CD4-positive, alpha-beta T cell (primary cell): ENCODE measurements around the gene ZC3H4. TPM values are rescaled to one million over a fixed set of nuclear protein-coding genes. Genes with fewer than 3 reads are reported as not detected.
A peak's percentile ranks its signal among the peaks of the same experiment; 100 is the strongest.

ENCODE experiments used
- ATAC-seq: fragments of 200-7000 bp; cut with Tn5 transposase; one replicate; pipeline ENCODE4 v1.10.0; 2022; ENCODE audit warnings: mild to moderate bottlenecking; ENCODE audit not compliant: poor library complexity
- CTCF ChIA-PET: fragments of 350-600 bp; sonication (Branson Sonifier 250); formaldehyde crosslinking; loops from one replicate; lab custom pipeline; 2021; ENCODE audit warnings: antibody characterized with exemption, inconsistent platforms; lab: Charles Lee
- POLR2A ChIA-PET: fragments of 350-600 bp; sonication (Branson Sonifier 250); formaldehyde crosslinking; loops from one replicate; lab custom pipeline; 2021; ENCODE audit warnings: antibody characterized with exemption, inconsistent platforms; lab: Charles Lee
- DNase-seq, 14 experiments: peaks; one replicate each; pipeline ENCODE4 v3.0.0-alpha.2; 2013 to 2020; ENCODE audit warnings: mixed read lengths in 2 of 14
- H3K27ac ChIP-seq, 2 donors: one replicate each; pipeline versions ENCODE4 v1.5.1 to v1.7.0; 2013; ENCODE audit warnings: low read length in 2 of 2, low read depth in 1 of 2, mild to moderate bottlenecking in 1 of 2
- H3K27me3 ChIP-seq, 2 experiments: 1 replicate in 1 of 2; 2 replicates in 1 of 2; pipeline versions ENCODE4 v1.6.1 to v1.7.0; 2013; ENCODE audit warnings: low read length in 2 of 2, control low read depth in 1 of 2, mild to moderate bottlenecking in 1 of 2, moderate library complexity in 1 of 2; ENCODE audit not compliant: insufficient read depth in 2 of 2, control insufficient read depth in 1 of 2
- H3K36me3 ChIP-seq: one replicate; pipeline ENCODE4 v1.6.1; 2013; ENCODE audit warnings: low read length, control low read depth; ENCODE audit not compliant: insufficient read depth
- H3K4me1 ChIP-seq: one replicate; pipeline ENCODE4 v1.6.1; 2013; ENCODE audit warnings: low read length, control low read depth; ENCODE audit not compliant: insufficient read depth
- H3K4me3 ChIP-seq: one replicate; pipeline ENCODE4 v1.5.1; 2013; ENCODE audit warnings: mild to moderate bottlenecking, low read length, moderate library complexity
- H3K9me3 ChIP-seq, 2 experiments: 1 replicate in 1 of 2; 2 replicates in 1 of 2; pipeline versions ENCODE4 v1.6.1 to v1.7.0; 2013; ENCODE audit warnings: low read length in 2 of 2, mild to moderate bottlenecking in 2 of 2, control low read depth in 1 of 2, moderate library complexity in 1 of 2; ENCODE audit not compliant: control insufficient read depth in 1 of 2, insufficient read depth in 1 of 2
- H3K27ac Mint-ChIP-seq: one replicate; pipeline ENCODE4 v1.8.0; 2020; ENCODE audit warnings: mixed read lengths
- H3K27me3 Mint-ChIP-seq: one replicate; pipeline ENCODE4 v1.8.0; 2021; ENCODE audit warnings: mixed read lengths
- H3K36me3 Mint-ChIP-seq: one replicate; pipeline ENCODE4 v1.8.0; 2021; ENCODE audit warnings: low read depth, mixed read lengths
- H3K4me1 Mint-ChIP-seq: one replicate; pipeline ENCODE4 v1.8.0; 2021; ENCODE audit warnings: low read depth, mixed read lengths
- H3K4me3 Mint-ChIP-seq: one replicate; pipeline ENCODE4 v1.8.0; 2020; ENCODE audit warnings: mild to moderate bottlenecking, mixed read lengths
- H3K9me3 Mint-ChIP-seq: one replicate; pipeline ENCODE4 v1.8.0; 2020; ENCODE audit warnings: mixed read lengths
- CTCF ChIP-seq: fragments of 200-600 bp; IDR thresholded peaks from one replicate; pipeline ENCODE4 v1.8.0; 2022; ENCODE audit warnings: antibody characterized with exemption, mild to moderate bottlenecking
- intact Hi-C, 2 experiments: fragments of 100-400 bp; cut with DNase I in 1 of 2; cut with micrococcal nuclease in 1 of 2; formaldehyde crosslinking; loops; one replicate each; pipeline versions ENCODE4 v1.15.1 to v1.9.0; 2023 to 2025; cut with DNase I, micrococcal nuclease
- total RNA-seq, 174 experiments: library from RNA in 2 of 174; stranded (reverse) in 2 of 174; gene quantifications; one replicate each; pipeline ENCODE4 v1.2.3 and lab custom pipeline; 2021 to 2026

Gene ZC3H4
- total RNA-seq, 2 experiments from 2014 or later: 39.4 to 43.7 TPM

- ChIA-PET CTCF (interaction anchor here (0.6 to 6.0 kb wide), 8 partner anchors 10 to 100 kb away, joined by 3 to 67 read pairs (median 6); partner anchors contain the start of gene SAE1), POLR2A (interaction anchor here (0.6 to 2.3 kb wide), 6 partner anchors 11 to 128 kb away, joined by 4 to 35 read pairs (median 17); partner anchors contain the start of genes INAFM1, SAE1 and ZC3H4)
- Mint-ChIP-seq H3K9me3 (no peaks in the 10 kb centered on the region), H3K27ac (peak overlapping the region; percentile 77), H3K27me3 (no peaks in the 10 kb centered on the region), H3K4me1 (peaks cover 55% of the 10 kb centered on the region), H3K36me3 (peaks cover 65% of the 10 kb centered on the region), H3K4me3 (no peak overlapping the region)
- TF ChIP-seq CTCF: no peak
- Histone ChIP-seq H3K36me3 (peaks cover 40% of the 10 kb centered on the region), H3K27me3 (no peaks in the 10 kb centered on the region), H3K4me3 (no peak overlapping the region), H3K9me3 (no peaks in the 10 kb centered on the region), H3K4me1 (peaks cover 52% of the 10 kb centered on the region), H3K27ac (peak overlapping the region; percentile 47 to 61)
- ATAC-seq (no peak), DNase-seq (no peak)
- intact Hi-C loops: loop anchor here (1.0 to 5.0 kb wide), 4 partner anchors 16 to 245 kb away; partner anchors contain the start of gene SAE1 (in 1 of the 2)
Observed at GRCh38 chr19:47146920-47147319, 33.3 kb upstream of the ZC3H4 start.

GRCh38 chr19:47145639-47146486 is 32.3 kb upstream of the ZC3H4 start:
- peaks cover 54% of the 10 kb centered on the region for H3K36me3 Mint-ChIP-seq
- H3K27me3 Mint-ChIP-seq: no peaks in the 10 kb centered on the region
- ChIA-PET POLR2A (interaction anchor here (0.6 to 2.3 kb wide), 19 partner anchors 12 to 129 kb away, joined by 3 to 35 read pairs (median 6); partner anchors contain the start of genes CCDC9, INAFM1, SAE1 and ZC3H4), CTCF (interaction anchor here (0.6 to 6.0 kb wide), 15 partner anchors 9 to 203 kb away, joined by 3 to 67 read pairs (median 5); partner anchors contain the start of gene SAE1)
- H3K36me3 ChIP-seq: peaks cover 32% of the 10 kb centered on the region
- H3K9me3 Mint-ChIP-seq: no peaks in the 10 kb centered on the region
- H3K4me1 ChIP-seq: peaks cover 52% of the 10 kb centered on the region
- H3K4me3 ChIP-seq: no peak overlapping the region
- peak overlapping the region; percentile 77 for H3K27ac Mint-ChIP-seq
- ATAC-seq (peak; percentile 96), DNase-seq (peak in 4 of 14 experiments; percentile 23 to 82 (median 76))
- H3K27ac ChIP-seq: peak overlapping the region; percentile 47 to 61
- no peaks in the 10 kb centered on the region for H3K9me3 ChIP-seq
- peak overlapping the region; percentile 63 for H3K4me3 Mint-ChIP-seq
- TF ChIP-seq CTCF: no peak
- intact Hi-C loops: loop anchor here (1.0 to 5.0 kb wide), 4 partner anchors 15 to 246 kb away; partner anchors contain the start of gene SAE1 (in 2 of the 2)
- peaks cover 60% of the 10 kb centered on the region for H3K4me1 Mint-ChIP-seq
- H3K27me3 ChIP-seq: no peaks in the 10 kb centered on the region

GRCh38 chr19:47144630-47145029 is 31.1 kb upstream of the ZC3H4 start:
- ChIA-PET CTCF (interaction anchor here (2.3 to 3.5 kb wide), 3 partner anchors 10 to 66 kb away, joined by 5 to 21 read pairs (median 17); partner anchors contain the start of gene SAE1), POLR2A (interaction anchor here (1.2 to 2.0 kb wide), 6 partner anchors 31 to 130 kb away, joined by 3 to 14 read pairs (median 6); partner anchors contain the start of genes INAFM1 and ZC3H4)
- Histone ChIP-seq H3K4me3 (no peak overlapping the region), H3K36me3 (peaks cover 23% of the 10 kb centered on the region), H3K4me1 (peaks cover 49% of the 10 kb centered on the region), H3K9me3 (no peaks in the 10 kb centered on the region), H3K27ac (no peak overlapping the region), H3K27me3 (no peaks in the 10 kb centered on the region)
- intact Hi-C loops: loop anchor here in 1 of 2 experiments (2.0 to 5.0 kb wide), 3 partner anchors 14 to 248 kb away; partner anchors contain the start of gene SAE1
- H3K4me3 Mint-ChIP-seq: no peak overlapping the region
- H3K27ac Mint-ChIP-seq: no peak overlapping the region
- peaks cover 51% of the 10 kb centered on the region for H3K4me1 Mint-ChIP-seq
- DNase-seq: no peak
- H3K27me3 Mint-ChIP-seq: no peaks in the 10 kb centered on the region
- H3K36me3 Mint-ChIP-seq: peaks cover 44% of the 10 kb centered on the region
- H3K9me3 Mint-ChIP-seq: no peaks in the 10 kb centered on the region
- no peak for TF ChIP-seq CTCF
- ATAC-seq: no peak
